HL-60 (cell line): ENCODE measurements around the gene SUV39H2.

Experiments used
- DNase-seq, 2 experiments: peaks; one replicate each; pipeline ENCODE4 v3.0.0-alpha.2; 2010 to 2020; ENCODE audit warnings: low read depth in 1 of 2, low spot score in 1 of 2
- H3K27ac ChIP-seq: fragments of 250-450 bp; sonication (Bioruptor Pico); replicated peaks from 2 replicates; pipeline ENCODE4 v1.5.1; 2020; ENCODE audit warnings: mild to moderate bottlenecking, moderate library complexity
- H3K27me3 ChIP-seq: fragments of 250-450 bp; sonication (Bioruptor Pico); 2 replicates; pipeline ENCODE4 v1.5.1; 2021; ENCODE audit warnings: mild to moderate bottlenecking, moderate library complexity; ENCODE audit not compliant: insufficient read depth, poor library complexity, severe bottlenecking
- H3K4me3 ChIP-seq: replicated peaks from 2 replicates; pipeline ENCODE4 v1.5.1; 2011; ENCODE audit warnings: mild to moderate bottlenecking, control low read depth, low read length; ENCODE audit not compliant: insufficient read depth
- GABPA ChIP-seq: IDR thresholded peaks from 2 replicates; pipeline ENCODE4 v1.6.1; 2012; ENCODE audit warnings: low read depth
- POLR2AphosphoS5 ChIP-seq: IDR thresholded peaks from 2 replicates; pipeline ENCODE4 v1.6.1; 2012; ENCODE audit warnings: low read depth
- SPI1 ChIP-seq: IDR thresholded peaks from 2 replicates; pipeline ENCODE4 v1.6.1; 2012; ENCODE audit warnings: low read depth, mild to moderate bottlenecking, borderline replicate concordance
- TF ChIP-seq, protein P1 (sequence below): IDR thresholded peaks from 2 replicates; pipeline ENCODE4 v1.6.1; 2012; ENCODE audit warnings: low read depth; ENCODE audit not compliant: insufficient replicate concordance
- TF ChIP-seq, protein P2 (sequence below): IDR thresholded peaks from one replicate; pipeline ENCODE4 v1.5.1; 2011; ENCODE audit warnings: low read length, control low read depth, inconsistent platforms; ENCODE audit not compliant: insufficient read depth

SUV39H2 gene

DNA sequence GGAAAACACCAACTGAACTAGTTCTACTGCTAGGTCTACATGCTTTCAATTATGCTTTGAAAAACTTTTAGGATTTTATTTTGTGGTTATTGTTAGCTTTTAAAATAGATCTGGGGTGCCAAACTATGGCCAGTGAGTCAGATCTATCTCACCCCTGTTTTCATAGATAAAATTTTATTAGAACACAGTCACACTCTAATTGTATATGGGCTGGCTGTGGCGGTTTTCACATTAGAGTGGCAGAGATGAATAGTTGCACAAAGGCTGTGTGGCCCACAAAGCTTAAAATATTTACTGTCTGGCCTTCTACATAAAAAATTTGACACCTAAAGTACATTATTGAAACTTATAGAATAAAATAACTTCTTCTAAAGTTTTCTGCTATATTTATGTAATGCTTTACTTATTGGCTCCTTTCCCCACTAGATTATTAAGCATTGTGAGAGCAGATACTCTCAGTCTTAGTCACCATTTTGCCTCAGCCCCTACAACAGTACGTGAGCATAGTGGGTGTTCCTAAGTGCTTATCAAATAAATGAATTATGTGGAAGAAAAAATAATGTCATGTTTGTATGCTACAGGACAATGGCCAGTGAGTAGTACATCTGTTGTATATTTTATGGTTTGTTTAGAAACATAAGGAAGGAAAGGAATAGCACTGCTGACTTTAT is 5.4 kb upstream of the SUV39H2 start:
- no peak overlapping the region for H3K4me3 ChIP-seq
- no peak for DNase-seq
- TF ChIP-seq, protein P1, sequence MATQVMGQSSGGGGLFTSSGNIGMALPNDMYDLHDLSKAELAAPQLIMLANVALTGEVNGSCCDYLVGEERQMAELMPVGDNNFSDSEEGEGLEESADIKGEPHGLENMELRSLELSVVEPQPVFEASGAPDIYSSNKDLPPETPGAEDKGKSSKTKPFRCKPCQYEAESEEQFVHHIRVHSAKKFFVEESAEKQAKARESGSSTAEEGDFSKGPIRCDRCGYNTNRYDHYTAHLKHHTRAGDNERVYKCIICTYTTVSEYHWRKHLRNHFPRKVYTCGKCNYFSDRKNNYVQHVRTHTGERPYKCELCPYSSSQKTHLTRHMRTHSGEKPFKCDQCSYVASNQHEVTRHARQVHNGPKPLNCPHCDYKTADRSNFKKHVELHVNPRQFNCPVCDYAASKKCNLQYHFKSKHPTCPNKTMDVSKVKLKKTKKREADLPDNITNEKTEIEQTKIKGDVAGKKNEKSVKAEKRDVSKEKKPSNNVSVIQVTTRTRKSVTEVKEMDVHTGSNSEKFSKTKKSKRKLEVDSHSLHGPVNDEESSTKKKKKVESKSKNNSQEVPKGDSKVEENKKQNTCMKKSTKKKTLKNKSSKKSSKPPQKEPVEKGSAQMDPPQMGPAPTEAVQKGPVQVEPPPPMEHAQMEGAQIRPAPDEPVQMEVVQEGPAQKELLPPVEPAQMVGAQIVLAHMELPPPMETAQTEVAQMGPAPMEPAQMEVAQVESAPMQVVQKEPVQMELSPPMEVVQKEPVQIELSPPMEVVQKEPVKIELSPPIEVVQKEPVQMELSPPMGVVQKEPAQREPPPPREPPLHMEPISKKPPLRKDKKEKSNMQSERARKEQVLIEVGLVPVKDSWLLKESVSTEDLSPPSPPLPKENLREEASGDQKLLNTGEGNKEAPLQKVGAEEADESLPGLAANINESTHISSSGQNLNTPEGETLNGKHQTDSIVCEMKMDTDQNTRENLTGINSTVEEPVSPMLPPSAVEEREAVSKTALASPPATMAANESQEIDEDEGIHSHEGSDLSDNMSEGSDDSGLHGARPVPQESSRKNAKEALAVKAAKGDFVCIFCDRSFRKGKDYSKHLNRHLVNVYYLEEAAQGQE = no peak
- TF ChIP-seq SPI1 = no peak
- no peak for TF ChIP-seq POLR2AphosphoS5
- no peak for TF ChIP-seq GABPA
- TF ChIP-seq, protein P2, sequence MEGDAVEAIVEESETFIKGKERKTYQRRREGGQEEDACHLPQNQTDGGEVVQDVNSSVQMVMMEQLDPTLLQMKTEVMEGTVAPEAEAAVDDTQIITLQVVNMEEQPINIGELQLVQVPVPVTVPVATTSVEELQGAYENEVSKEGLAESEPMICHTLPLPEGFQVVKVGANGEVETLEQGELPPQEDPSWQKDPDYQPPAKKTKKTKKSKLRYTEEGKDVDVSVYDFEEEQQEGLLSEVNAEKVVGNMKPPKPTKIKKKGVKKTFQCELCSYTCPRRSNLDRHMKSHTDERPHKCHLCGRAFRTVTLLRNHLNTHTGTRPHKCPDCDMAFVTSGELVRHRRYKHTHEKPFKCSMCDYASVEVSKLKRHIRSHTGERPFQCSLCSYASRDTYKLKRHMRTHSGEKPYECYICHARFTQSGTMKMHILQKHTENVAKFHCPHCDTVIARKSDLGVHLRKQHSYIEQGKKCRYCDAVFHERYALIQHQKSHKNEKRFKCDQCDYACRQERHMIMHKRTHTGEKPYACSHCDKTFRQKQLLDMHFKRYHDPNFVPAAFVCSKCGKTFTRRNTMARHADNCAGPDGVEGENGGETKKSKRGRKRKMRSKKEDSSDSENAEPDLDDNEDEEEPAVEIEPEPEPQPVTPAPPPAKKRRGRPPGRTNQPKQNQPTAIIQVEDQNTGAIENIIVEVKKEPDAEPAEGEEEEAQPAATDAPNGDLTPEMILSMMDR = no peak
- no peaks in the 10 kb centered on the region for H3K27me3 ChIP-seq
- no peak overlapping the region for H3K27ac ChIP-seq

DNA sequence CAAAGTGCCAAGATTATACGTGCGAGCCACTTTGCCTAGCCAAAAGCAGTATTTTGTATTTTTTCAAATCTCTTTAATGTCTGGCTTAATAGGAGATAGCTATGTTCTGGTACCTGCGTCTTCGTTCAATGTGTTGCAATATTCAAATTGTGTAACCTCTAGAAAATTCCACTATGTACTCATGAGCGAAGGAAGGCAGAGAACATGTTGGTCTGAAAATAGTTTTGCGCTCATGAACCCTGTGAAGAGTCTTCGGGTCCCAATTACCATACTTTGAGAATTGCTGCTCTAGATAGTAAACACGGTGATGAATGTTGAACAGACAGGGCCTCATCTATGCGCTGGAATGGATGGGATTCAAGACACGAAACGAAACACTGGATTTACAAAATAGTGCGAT is 2.7 kb upstream of the SUV39H2 start:
- no peak overlapping the region for H3K4me3 ChIP-seq
- no peak for DNase-seq
- TF ChIP-seq, protein P2 = no peak
- TF ChIP-seq GABPA (no peak), POLR2AphosphoS5 (no peak), SPI1 (no peak)
- TF ChIP-seq, protein P1 = no peak
- no peak overlapping the region for H3K27ac ChIP-seq
- no peaks in the 10 kb centered on the region for H3K27me3 ChIP-seq

DNA sequence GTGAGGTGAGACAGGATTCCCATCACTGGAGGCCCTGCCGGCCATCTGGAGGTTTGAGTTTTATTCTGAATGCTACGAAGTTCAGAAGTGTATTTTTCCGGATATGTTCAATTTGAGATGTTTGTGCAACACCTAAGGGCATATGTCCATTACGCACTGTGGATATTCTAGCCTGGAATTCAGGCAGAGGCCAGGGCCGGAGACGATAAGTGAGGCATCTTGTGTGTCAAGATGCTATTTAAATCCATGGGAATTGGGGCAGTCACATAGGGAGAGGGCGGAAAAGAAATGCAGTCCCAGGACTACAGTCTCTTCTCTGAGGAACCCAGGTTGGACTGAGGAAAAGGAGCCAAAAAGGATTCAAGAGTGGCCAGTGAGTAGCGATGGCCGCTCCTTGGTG is 1.9 kb upstream of the SUV39H2 start:
- Histone ChIP-seq H3K4me3 (no peak overlapping the region), H3K27ac (no peak overlapping the region), H3K27me3 (no peaks in the 10 kb centered on the region)

More for the DNA sequence above, 1.9 kb upstream of the SUV39H2 start:
- no peak for DNase-seq
- TF ChIP-seq, protein P2 = no peak
- no peak for TF ChIP-seq GABPA
- TF ChIP-seq POLR2AphosphoS5 = no peak
- no peak for TF ChIP-seq SPI1
